A673 (cell line): Measurements from ENCODE around the gene ENGASE. TPM values are rescaled to one million over a fixed set of nuclear protein-coding genes. Genes with fewer than 3 reads are reported as not detected.

Source experiments
- BruUV-seq: library from RNA; stranded (reverse); fragments of 400-500 nt; replicated peaks from 2 replicates; lab custom pipeline; 2021; lab: Mats Ljungman, UMichigan
- CTCF ChIA-PET: fragments of 300-600 bp; sonication (Branson Sonifier 250); formaldehyde crosslinking; loops from one replicate; lab custom pipeline; 2022; ENCODE audit warnings: antibody characterized with exemption; lab: Charles Lee
- POLR2A ChIA-PET: fragments of 300-600 bp; sonication (Branson Sonifier 250); formaldehyde crosslinking; loops from one replicate; lab custom pipeline; 2022; ENCODE audit warnings: antibody characterized with exemption; ENCODE audit not compliant: low non-redundant PET; lab: Charles Lee
- DNase-seq: peaks from one replicate; pipeline ENCODE4 v3.0.0-alpha.2; 2015; ENCODE audit warnings: low spot score
- H3K27ac ChIP-seq: fragments of 200-600 bp; sonication (generic); 2 replicates; pipeline ENCODE4 v1.5.1; 2016; ENCODE audit warnings: mixed run types, low read depth, mild to moderate bottlenecking, mixed read lengths, antibody characterized with exemption, low read length; ENCODE audit not compliant: poor library complexity, severe bottlenecking
- H3K27me3 ChIP-seq: fragments of 200-600 bp; sonication (generic); replicated peaks from 2 replicates; pipeline ENCODE4 v1.6.1; 2017; ENCODE audit warnings: mixed run types, low read depth, mild to moderate bottlenecking, mixed read lengths, antibody characterized with exemption, low read length; ENCODE audit not compliant: insufficient read depth, poor library complexity
- H3K36me3 ChIP-seq: fragments of 200-600 bp; sonication (generic); 2 replicates; pipeline ENCODE4 v1.6.1; 2016; ENCODE audit warnings: mixed run types, mild to moderate bottlenecking, mixed read lengths, antibody characterized with exemption, low read length; ENCODE audit not compliant: insufficient read depth, poor library complexity, severe bottlenecking
- H3K4me1 ChIP-seq: fragments of 200-600 bp; sonication (generic); 2 replicates; pipeline ENCODE4 v1.6.1; 2017; ENCODE audit warnings: mixed run types, mild to moderate bottlenecking, mixed read lengths, antibody characterized with exemption, low read length; ENCODE audit not compliant: insufficient read depth, poor library complexity, severe bottlenecking
- H3K4me3 ChIP-seq: fragments of 200-600 bp; sonication (generic); 2 replicates; pipeline ENCODE4 v1.5.1; 2016; ENCODE audit warnings: low read depth, mixed run types, mild to moderate bottlenecking, mixed read lengths, low read length; ENCODE audit not compliant: poor library complexity, severe bottlenecking
- H3K9me3 ChIP-seq: fragments of 200-600 bp; sonication (generic); 2 replicates; pipeline ENCODE4 v1.6.1; 2016; ENCODE audit warnings: mixed run types, low read depth, mild to moderate bottlenecking, mixed read lengths, antibody characterized with exemption, low read length; ENCODE audit not compliant: poor library complexity, severe bottlenecking
- CTCF ChIP-seq: fragments of 300-800, 200-600 bp; sonication (generic); conservative IDR thresholded peaks from 2 replicates; pipeline ENCODE4 v1.5.1; 2017; ENCODE audit warnings: low read depth, mild to moderate bottlenecking, antibody characterized with exemption, low read length, moderate library complexity, mixed read lengths
- EZH2 ChIP-seq: fragments of 200-600 bp; sonication (generic); IDR thresholded peaks from 2 replicates; pipeline ENCODE4 v1.6.1; 2017; ENCODE audit warnings: borderline replicate concordance, low read depth, mild to moderate bottlenecking, mixed read lengths, antibody characterized with exemption, low read length; ENCODE audit not compliant: poor library complexity, severe bottlenecking
- intact Hi-C: fragments of 100-400 bp; cut with micrococcal nuclease; formaldehyde crosslinking; loops from one replicate; pipeline ENCODE4 v1.10.0; 2022; ENCODE audit not compliant: unreplicated experiment
- total RNA-seq: library from RNA; stranded (reverse); gene quantifications from 2 replicates; pipeline ENCODE4 v1.2.3, GENCODE V29; 2021

The ENGASE gene
- total RNA-seq, 1 experiment from 2014 or later = 24.4 TPM

- BruUV-seq = no TSS peak
- Histone ChIP-seq H3K36me3 (no peaks in the 10 kb centered on the region), H3K9me3 (no peaks in the 10 kb centered on the region), H3K27ac (no peak overlapping the region), H3K4me3 (no peak overlapping the region), H3K4me1 (peaks cover 14% of the 10 kb centered on the region), H3K27me3 (no peaks in the 10 kb centered on the region)
- intact Hi-C loops = no loop called here
- POLR2A ChIA-PET = interaction anchor here (0.6 kb wide), 1 partner anchor 377 kb away, joined by 7 read pairs; no protein-coding TSS in a partner anchor
- DNase-seq = no peak
- CTCF ChIA-PET = interaction anchor here (0.5 to 1.8 kb wide), 2 partner anchors 43 to 50 kb away, joined by 7 to 9 read pairs; no protein-coding TSS in a partner anchor
- TF ChIP-seq CTCF (no peak), EZH2 (no peak)
Observed at GRCh38 chr17:79044462-79044861, 30.2 kb upstream of the ENGASE start.

- no peak for TF ChIP-seq CTCF
- no TSS peak for BruUV-seq
- H3K27me3 ChIP-seq = no peaks in the 10 kb centered on the region
- DNase-seq = no peak
- H3K9me3 ChIP-seq = no peaks in the 10 kb centered on the region
- intact Hi-C loops = loop anchor here (5.0 kb wide), 1 partner anchor 37 kb away; no protein-coding TSS in a partner anchor
- peaks cover 14% of the 10 kb centered on the region for H3K4me1 ChIP-seq
- no peak overlapping the region for H3K27ac ChIP-seq
- no peak overlapping the region for H3K4me3 ChIP-seq
- H3K36me3 ChIP-seq = no peaks in the 10 kb centered on the region
- CTCF ChIA-PET = interaction anchor here (0.5 to 1.8 kb wide), 10 partner anchors 17 to 347 kb away, joined by 3 to 7 read pairs (median 4); partner anchors contain the start of gene CANT1
- POLR2A ChIA-PET = no interaction called here
Observed at GRCh38 chr17:79045001-79045729, 29.5 kb upstream of the ENGASE start.

GRCh38 chr17:79045842-79046196, 28.8 kb upstream of the ENGASE start:
- peak; percentile 76 for DNase-seq
- no peak overlapping the region for H3K27ac ChIP-seq
- intact Hi-C loops = loop anchor here (5.0 kb wide), 1 partner anchor 36 kb away; no protein-coding TSS in a partner anchor
- no peaks in the 10 kb centered on the region for H3K9me3 ChIP-seq
- H3K4me1 ChIP-seq = peaks cover 13% of the 10 kb centered on the region
- H3K27me3 ChIP-seq = no peaks in the 10 kb centered on the region
- no peaks in the 10 kb centered on the region for H3K36me3 ChIP-seq
- no peak overlapping the region for H3K4me3 ChIP-seq
- ChIA-PET POLR2A (no interaction called here), CTCF (interaction anchor here (0.5 to 1.8 kb wide), 9 partner anchors 17 to 346 kb away, joined by 3 to 7 read pairs (median 5); partner anchors contain the start of gene CANT1)
- no TSS peak for BruUV-seq
- TF ChIP-seq CTCF (peak; percentile 94), EZH2 (no peak)
